ENCODE data around the gene RAB3GAP2.
A peak's percentile ranks its signal among the peaks of the same experiment; 100 is the strongest.
"Not testable (repeated sequence)": the region's sequence is repeated elsewhere in the genome, so short reads cannot be mapped to it uniquely, and the experiment has no call there.

Gene RAB3GAP2

DNA sequence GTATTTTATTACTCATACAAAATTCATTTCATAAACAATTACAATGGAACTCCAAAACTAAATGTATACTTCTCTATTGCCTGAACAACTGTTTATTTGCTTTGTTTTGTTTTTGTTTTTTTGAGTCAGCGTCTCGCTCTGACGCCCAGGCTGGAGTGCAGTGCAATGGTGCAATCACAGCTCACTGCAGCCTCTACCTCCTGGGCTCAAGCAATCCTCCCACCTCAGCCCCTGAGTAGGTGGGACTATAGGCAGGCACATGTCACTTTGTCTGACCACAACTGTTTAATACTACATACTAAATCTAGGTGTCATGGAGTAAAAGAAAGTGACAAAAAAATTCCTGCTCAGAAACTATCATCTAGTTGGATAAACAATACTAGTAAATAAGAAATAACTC is 49.3 kb downstream of the RAB3GAP2 start:
- no peak for DNase-seq (ENCODE audit: low spot score)
- no peak for TF ChIP-seq CTCF (IDR thresholded peaks at IDR 0.05; ENCODE audit: extremely low read depth, missing control alignments)

GRCh38 chr1:220221670-220222069 is 50.6 kb downstream of the RAB3GAP2 start:
- no peak for TF ChIP-seq CTCF (IDR thresholded peaks at IDR 0.05; ENCODE audit: extremely low read depth, missing control alignments)
- DNase-seq (ENCODE audit: low spot score): no peak

DNA sequence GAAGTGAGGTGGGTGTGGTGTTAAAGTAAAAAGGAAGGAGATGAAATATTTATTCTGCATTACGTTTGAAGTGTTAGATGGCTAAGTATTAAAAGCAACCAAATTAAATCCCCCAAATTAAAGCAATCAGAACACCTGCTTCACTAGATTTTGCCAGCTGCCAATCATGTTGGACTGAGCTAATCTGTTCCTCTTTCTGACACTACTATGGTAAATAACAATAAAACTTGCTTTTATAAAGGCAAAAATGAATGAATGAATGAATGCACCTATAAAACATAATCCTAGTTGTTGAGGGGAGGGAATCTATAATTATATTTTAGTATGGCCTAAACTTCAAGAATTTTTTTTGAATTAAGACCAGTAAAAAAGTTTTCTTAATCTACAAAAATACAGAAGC is 51.0 kb downstream of the RAB3GAP2 start:
- no peak for DNase-seq (ENCODE audit: low spot score)

DNA sequence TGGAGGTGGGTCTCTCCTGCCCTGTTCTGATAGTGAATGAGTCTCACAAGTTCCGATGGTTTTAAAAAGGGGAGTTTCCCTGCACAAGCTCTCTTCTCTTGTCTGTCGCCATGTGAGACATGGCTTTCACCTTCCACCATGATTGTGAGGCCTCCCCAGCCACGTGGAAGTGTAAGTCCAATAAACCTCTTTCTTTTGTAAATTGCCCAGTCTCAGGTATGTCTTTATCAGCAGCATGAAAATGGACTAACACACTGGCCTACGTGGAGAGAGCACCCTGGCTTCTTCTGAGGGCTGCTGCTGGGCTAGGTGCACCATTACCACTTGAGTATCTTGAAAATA is 51.6 kb downstream of the RAB3GAP2 start:
- DNase-seq (ENCODE audit: low spot score): not testable (repeated sequence)

More for the DNA sequence above, 51.0 kb downstream of the RAB3GAP2 start:
- no peak for TF ChIP-seq CTCF (IDR thresholded peaks at IDR 0.05; ENCODE audit: extremely low read depth, missing control alignments)

- DNase-seq (ENCODE audit: low spot score): peak; percentile 41
- TF ChIP-seq CTCF (IDR thresholded peaks at IDR 0.05; ENCODE audit: extremely low read depth, missing control alignments): no peak
Measured at GRCh38 chr1:220219865-220220698, 52.2 kb downstream of the RAB3GAP2 start.

GRCh38 chr1:220219136-220219442 is 53.2 kb downstream of the RAB3GAP2 start:
- no peak for DNase-seq (ENCODE audit: low spot score)
- no peak for TF ChIP-seq CTCF (IDR thresholded peaks at IDR 0.05; ENCODE audit: extremely low read depth, missing control alignments)

DNA sequence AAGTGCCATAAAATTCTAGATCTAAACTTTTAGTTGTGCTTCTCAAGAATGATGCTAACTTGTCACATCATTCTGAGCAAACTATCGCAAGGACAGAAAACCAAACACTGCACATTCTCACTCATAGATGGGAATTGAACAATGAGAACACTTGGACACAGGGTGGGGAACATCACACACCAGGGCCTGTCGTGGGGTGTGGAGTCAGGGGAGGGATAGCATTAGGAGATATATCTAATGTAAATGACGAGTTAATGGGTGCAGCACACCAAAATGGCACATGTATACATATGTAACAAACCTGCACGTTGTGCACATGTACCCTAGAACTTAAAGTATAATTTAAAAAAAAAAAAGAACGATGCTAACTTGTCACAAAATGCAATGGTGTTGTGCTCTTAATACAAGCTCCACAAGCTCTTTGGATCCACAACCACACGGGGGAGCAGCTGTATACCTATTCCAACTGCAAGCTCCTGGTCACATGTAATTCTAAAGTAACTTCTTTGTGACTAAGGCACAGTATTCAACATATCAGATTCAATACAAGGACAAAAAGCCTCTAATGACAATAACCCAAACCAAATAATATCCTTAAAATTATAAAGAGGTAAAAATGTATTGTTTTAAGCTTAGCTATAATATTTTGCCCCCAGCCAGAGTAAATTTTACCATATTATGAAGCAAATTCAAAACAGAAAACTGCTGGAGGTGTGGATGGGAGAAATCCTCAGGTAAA is 53.7 kb downstream of the RAB3GAP2 start:
- TF ChIP-seq CTCF (IDR thresholded peaks at IDR 0.05; ENCODE audit: extremely low read depth, missing control alignments): peak; percentile 43
- DNase-seq (ENCODE audit: low spot score): peak; percentile 21

Data from GM20000 (cell line).